Limb (tissue), 2 donors: ENCODE results near the gene FRMD5.

Source experiments
- DNase-seq, 2 donors: peaks; one replicate each; pipeline ENCODE4 v3.0.0-alpha.2; 2016; ENCODE audit errors: extremely low spot score in 2 of 2

The FRMD5 gene

GRCh38 chr15:43930079-43930478 is 265.0 kb downstream of the FRMD5 start:
- DNase-seq: no peak

GRCh38 chr15:43928152-43928551 is 266.9 kb downstream of the FRMD5 start:
- no peak for DNase-seq

DNA sequence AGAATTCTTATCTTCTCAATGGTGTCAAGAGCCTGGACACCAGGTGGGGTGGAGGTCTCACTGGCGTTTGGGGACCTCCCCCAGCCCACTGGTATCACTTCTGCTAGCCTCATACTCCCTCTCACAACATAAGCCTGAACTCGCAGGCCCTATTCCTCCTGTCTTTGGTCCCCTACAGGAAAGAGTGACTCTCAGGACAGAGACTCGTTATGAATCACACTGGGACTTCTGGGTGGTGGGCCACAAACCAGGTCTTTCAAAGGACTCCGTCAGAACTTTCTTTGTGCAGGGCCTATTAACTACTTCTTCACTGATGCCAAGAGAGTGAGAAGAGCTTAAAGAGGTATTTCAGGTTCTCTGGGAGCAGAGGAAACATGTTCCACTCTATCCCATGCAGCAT is 267.9 kb downstream of the FRMD5 start:
- DNase-seq: no peak

DNA sequence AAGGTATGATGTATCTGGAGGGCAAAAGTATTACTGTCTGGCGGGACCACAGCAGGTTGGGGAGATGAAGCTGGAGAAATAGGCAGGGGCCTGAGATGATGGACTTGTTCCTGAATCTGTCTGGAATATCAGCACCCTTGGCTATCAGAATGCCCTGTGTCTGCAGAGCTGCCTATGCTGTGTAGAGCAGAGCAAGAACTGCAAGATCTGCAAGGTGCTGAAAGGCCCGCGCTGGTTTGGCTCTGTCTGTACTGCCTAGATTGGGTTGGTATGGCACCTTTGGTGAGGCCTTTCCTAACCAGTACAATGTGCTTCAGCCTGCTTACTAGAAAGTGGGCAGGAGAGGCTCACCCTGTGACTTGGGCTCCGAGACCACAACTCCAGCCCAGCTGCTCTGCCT is 271.5 kb downstream of the FRMD5 start:
- DNase-seq: no peak

- DNase-seq: no peak
Observed at GRCh38 chr15:43922021-43922420, 273.1 kb downstream of the FRMD5 start.

GRCh38 chr15:43920815-43921214 is 274.3 kb downstream of the FRMD5 start:
- DNase-seq: no peak

GRCh38 chr15:43920254-43920600 is 274.8 kb downstream of the FRMD5 start:
- no peak for DNase-seq

- DNase-seq: no peak
Observed at GRCh38 chr15:43919540-43920253, 275.4 kb downstream of the FRMD5 start.

DNA sequence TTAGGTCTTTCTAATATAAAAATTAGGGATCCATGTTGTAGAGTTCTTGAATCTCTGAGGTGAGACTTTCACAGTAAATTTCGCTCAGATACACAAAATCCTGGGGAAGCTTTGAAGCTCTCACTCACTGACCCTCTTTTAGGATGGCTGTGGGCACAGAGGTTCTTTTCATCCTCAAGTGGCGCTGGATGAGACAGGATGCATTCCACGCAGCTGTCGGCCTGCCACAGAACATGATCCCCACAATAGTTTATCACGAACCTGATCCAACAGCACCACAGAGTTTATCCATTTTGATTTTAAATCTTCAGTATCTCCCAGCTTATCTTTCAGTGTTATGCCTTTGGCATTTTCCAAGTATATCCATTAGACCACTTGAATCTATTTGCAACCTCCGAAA is 276.4 kb downstream of the FRMD5 start:
- DNase-seq: no peak

DNA sequence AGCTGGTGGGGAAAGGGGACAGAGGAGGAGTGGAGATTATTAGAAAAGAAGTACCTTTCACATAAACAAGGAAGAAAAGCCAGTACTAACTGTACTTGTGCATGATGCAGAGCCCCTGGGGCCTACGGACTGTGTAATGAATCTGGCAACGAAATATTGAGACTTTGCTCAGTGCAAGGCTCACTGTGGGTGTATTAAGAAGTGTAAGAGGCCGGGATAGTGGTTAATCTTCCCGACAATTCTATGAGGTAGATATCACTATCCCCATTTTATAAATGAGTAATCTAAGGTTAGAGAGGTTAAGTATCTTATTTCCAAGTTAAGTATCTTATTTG is 278.8 kb downstream of the FRMD5 start:
- no peak for DNase-seq

GRCh38 chr15:43915631-43916325 is 279.3 kb downstream of the FRMD5 start:
- DNase-seq: no peak

GRCh38 chr15:43913941-43914340 is 281.1 kb downstream of the FRMD5 start:
- no peak for DNase-seq

DNA sequence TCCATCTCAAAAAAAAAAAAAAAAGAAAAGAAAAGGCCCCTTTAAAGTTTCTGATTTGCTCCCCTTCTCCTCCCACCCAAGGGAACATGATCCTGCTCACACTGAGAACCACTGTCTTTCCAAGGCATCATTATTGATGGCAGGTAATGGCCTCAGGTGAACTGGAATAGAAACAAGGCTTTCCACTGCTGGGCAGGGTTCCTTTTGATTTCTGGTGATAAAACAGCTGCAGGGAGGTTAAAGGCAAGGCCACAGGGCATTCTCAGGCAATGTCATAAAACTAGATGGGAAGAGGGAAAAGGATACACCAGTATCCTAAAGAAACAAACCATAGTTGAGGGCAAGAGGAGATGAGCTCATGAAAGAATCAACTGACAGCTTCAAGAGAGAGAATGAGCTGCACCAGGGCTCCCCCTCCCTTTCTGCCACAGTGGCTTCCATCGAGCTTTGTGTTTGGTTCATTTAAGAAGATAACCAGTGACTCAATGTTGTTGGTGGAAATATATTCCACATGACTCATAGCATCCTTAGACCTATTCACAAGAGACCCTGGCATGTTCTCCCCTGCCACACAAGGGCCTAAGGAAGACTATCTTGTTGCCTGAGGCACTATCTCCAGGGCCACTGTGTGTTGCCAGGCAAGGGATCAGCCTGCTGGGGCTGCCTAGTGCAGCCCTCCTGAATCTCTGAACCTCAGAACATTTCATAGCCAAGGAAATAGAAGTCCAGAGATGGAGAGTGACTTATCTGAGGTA is 281.9 kb downstream of the FRMD5 start:
- no peak for DNase-seq

DNA sequence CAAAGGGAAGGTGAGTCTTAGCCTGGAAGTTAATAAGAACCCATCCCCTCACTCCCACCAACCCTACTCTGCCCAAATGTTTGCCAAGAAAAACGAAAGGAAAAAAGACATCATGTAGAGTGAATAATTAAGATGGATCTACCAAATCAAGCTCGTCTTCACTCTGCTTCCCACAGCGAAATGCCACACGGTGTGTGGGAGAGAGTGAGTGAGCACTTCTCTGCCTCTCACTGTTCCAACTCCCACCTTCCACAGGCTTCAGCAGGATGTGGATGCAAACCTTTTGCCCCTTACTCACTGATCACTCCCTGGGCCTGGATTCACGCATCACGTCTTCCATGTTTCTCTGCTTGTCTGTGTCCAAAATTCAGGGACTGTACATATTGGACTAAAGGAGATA is 282.9 kb downstream of the FRMD5 start:
- no peak for DNase-seq

DNA sequence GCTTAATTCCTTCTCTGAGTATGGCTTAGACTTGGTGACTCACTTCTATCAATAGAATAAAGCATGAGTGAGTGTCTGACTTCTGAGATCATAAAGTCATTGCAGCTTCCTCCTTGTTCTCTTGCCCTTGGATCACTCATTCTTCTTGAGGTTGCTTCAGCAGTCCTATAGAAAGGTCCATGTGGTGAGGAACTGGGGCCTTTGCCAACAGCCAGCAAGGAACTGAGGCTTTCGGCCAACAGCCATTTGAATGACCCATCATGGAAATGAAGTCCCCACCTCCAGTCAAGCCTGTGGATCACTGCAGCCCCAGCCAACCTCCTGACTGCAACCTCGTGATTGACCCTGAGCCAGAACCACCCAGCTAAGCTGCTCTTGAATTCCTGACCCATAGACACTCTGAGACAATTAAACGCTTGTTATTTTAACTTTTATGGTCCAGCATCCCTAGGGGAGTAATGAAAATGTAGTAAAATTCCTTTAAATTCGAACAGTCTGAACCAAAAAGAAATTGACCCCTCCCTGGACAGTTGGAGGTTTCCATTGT is 283.8 kb downstream of the FRMD5 start:
- DNase-seq: no peak

GRCh38 chr15:43908516-43909050 is 286.5 kb downstream of the FRMD5 start:
- no peak for DNase-seq

GRCh38 chr15:43905755-43906154 is 289.3 kb downstream of the FRMD5 start:
- DNase-seq: no peak

DNA sequence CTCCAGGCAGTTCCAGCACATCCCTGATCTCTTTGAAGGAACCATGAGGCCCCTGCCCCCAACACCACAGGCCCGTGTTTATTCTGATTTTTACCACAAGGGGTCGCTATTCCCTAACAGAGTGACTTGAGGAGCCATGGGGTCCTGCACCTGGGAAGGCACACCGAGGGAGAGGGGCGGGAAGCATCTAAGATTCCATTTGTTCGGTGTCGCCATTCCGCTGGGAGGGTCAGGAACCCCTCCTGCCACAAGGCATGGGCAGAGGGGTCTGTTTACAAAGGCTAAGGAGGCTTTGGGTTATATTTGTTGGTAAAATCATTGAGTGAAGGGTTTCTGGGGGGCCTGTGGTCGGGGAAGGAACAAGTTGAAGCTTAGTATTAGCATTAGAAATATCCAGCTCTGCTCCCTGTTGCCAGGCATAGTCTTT is 291.2 kb downstream of the FRMD5 start:
- DNase-seq: peak; percentile 55 to 78

DNA sequence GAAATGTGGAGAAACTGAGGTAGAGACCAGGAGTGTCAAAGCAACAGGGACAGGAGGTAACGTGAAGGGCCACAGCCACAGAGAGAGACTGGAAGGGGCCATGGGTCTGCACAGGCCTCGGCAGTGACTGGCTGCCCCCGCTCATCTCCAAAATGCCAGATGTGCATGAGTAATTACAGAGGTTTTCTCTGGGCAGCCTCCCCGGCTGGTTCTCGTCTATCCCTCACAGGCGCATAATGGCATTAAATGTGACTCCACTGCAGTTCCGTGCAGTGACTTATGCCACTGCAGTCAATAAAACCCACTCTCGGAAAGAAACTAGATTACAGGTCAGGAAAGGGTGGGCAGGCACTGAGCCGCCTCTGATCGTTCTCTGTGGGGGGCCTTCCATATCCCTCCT is 293.6 kb downstream of the FRMD5 start:
- DNase-seq: no peak

GRCh38 chr15:43900996-43901395 is 294.1 kb downstream of the FRMD5 start:
- no peak for DNase-seq

DNA sequence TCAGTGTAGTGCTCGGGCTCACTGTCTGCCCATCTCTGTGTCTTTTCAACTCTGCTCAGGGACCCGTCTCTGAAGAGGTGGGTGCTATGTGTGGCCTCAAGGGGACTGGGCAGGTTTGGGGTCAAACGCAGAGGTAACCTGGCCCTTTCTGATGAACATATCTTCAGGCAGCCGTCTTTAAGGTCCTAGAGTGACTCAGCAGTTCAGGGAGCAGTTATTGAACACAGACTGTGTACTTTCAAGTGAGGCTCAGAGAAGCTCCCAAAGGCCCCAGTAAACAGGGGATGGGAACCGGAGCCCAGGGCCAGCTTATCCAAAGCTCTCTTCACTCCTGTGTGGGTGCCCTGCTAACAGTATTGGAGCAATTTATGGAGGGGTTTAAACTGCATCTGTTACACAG is 295.1 kb downstream of the FRMD5 start:
- DNase-seq: no peak

DNA sequence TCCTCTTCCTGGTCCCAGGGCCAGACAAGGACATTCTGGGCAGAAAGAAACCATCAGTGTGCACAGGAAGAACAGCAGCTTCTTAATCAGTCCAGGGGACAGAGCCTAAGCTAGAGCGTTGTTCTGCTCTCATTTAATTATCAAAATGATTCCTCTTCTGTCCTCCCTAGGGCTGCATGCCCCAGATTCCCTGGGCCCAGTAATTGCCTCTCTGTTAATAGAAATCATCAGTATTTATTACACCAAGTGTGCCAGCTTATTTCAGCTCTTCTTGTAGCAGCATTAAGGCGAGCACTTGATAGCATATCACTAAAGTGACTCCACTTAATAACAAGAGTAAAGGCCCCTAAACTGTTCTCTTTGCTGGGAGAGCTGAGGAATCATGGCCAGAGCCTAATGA is 296.2 kb downstream of the FRMD5 start:
- no peak for DNase-seq
